Gastrocnemius medialis (tissue), 4 donors: ENCODE measurements around the gene CYB5B.
A peak's percentile ranks its signal among the peaks of the same experiment; 100 is the strongest.

Experiments used
- CTCF ChIP-seq, 5 experiments: fragments of 450-650 bp in 3 of 5; fragments of 200-600 bp in 2 of 5; sonication (generic) in 2 of 5; IDR thresholded peaks in 4 of 5; conservative IDR thresholded peaks in 1 of 5; 1 replicate in 4 of 5; 2 replicates in 1 of 5; pipeline ENCODE4 v1.5.1; 2016 to 2019; ENCODE audit warnings: antibody characterized with exemption in 5 of 5, mild to moderate bottlenecking in 3 of 5, moderate library complexity in 3 of 5
- POLR2A ChIP-seq, 2 donors: fragments of 450-650 bp; IDR thresholded peaks; one replicate each; pipeline ENCODE4 v1.6.1; 2017; ENCODE audit warnings: antibody characterized with exemption in 2 of 2, mild to moderate bottlenecking in 2 of 2, moderate library complexity in 2 of 2

- TF ChIP-seq CTCF (IDR thresholded peaks at IDR 0.05 in 4 of 5, conservative IDR thresholded peaks at IDR 0.05 in 1 of 5) (peak in 4 of 5 experiments; percentile 49 to 70 (median 55)), POLR2A (IDR thresholded peaks at IDR 0.05) (no peak)
Measured at GRCh38 chr16:69397821-69398521, 26.4 kb upstream of the CYB5B start.
